Measurements from ENCODE around the gene MSH2.

Gene MSH2

DNA sequence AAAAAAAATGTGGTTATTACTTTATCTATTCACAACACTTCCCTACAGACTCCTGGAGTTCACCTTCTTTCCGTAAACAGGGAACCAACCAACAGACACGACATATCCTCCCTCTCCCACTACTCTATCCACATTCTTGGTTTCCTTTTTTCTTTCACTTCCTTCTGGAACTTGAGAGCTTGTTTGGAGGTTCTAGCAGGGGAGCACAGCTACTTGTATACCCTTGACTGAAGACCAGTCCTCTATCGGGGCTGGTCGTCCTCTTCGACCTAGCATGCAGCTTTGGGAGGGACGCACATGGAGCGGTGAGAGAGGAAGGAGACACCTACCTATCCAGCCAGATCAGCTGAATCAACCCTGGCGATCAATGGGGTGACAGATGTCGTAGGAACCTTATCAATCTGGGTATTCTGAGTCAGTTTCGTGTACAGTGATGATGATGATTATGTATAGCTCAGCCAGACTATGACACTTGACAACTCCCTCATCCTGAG, 43.5 kb upstream of the MSH2 start:
- TF ChIP-seq TAF1 (IDR thresholded peaks at IDR 0.05; ENCODE audit: borderline replicate concordance, insufficient read depth, low read length) (no peak), SIN3A (IDR thresholded peaks at IDR 0.05; ENCODE audit: borderline replicate concordance, insufficient read depth, low read length) (no peak), POLR2AphosphoS5 (IDR thresholded peaks at IDR 0.05; ENCODE audit: low read depth, low read length) (no peak), REST (IDR thresholded peaks at IDR 0.05; ENCODE audit: insufficient read depth in 1 of 2, low read depth in 2 of 2, low read length in 2 of 2) (no peak), FOXP2 (optimal IDR thresholded peaks at IDR 0.05; ENCODE audit: borderline replicate concordance, extremely low read depth, extremely low read length, insufficient read depth) (no peak)

GRCh38 chr2:47360283-47360682, 42.7 kb upstream of the MSH2 start:
- TF ChIP-seq TAF1 (IDR thresholded peaks at IDR 0.05; ENCODE audit: borderline replicate concordance, insufficient read depth, low read length): no peak

- no peak for TF ChIP-seq SIN3A (IDR thresholded peaks at IDR 0.05; ENCODE audit: borderline replicate concordance, insufficient read depth, low read length)
Measured at GRCh38 chr2:47360927-47361326, 42.0 kb upstream of the MSH2 start.

- TF ChIP-seq TAF1 (IDR thresholded peaks at IDR 0.05; ENCODE audit: borderline replicate concordance, insufficient read depth, low read length): no peak
- no peak for TF ChIP-seq REST (IDR thresholded peaks at IDR 0.05; ENCODE audit: insufficient read depth in 1 of 2, low read depth in 2 of 2, low read length in 2 of 2)
Measured at GRCh38 chr2:47373747-47374146, 29.2 kb upstream of the MSH2 start.

DNA sequence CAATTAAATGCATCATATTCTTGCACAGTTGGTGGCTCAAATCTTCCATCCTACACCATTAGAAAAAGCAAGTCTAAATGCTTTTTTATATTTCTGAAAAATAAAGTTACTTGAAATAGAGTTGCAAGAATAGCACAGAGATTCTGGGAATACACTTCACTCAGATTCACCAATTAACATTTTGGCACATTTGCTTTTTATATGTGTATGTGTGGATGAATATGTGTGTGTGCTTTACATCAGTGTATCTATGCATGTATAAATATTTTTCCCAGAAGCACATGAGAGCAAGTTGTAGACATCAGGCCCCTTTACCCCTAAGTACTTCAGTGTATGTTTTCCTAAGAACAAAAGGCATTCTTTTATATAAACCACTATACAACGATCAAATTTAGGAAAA, 27.6 kb upstream of the MSH2 start:
- TF ChIP-seq FOXP2 (optimal IDR thresholded peaks at IDR 0.05; ENCODE audit: borderline replicate concordance, extremely low read depth, extremely low read length, insufficient read depth) (no peak), TAF1 (IDR thresholded peaks at IDR 0.05; ENCODE audit: borderline replicate concordance, insufficient read depth, low read length) (no peak), SIN3A (IDR thresholded peaks at IDR 0.05; ENCODE audit: borderline replicate concordance, insufficient read depth, low read length) (no peak), REST (IDR thresholded peaks at IDR 0.05; ENCODE audit: insufficient read depth in 1 of 2, low read depth in 2 of 2, low read length in 2 of 2) (no peak), POLR2AphosphoS5 (IDR thresholded peaks at IDR 0.05; ENCODE audit: low read depth, low read length) (no peak)

- TF ChIP-seq SIN3A (IDR thresholded peaks at IDR 0.05; ENCODE audit: borderline replicate concordance, insufficient read depth, low read length) (no peak), FOXP2 (optimal IDR thresholded peaks at IDR 0.05; ENCODE audit: borderline replicate concordance, extremely low read depth, extremely low read length, insufficient read depth) (no peak), TAF1 (IDR thresholded peaks at IDR 0.05; ENCODE audit: borderline replicate concordance, insufficient read depth, low read length) (no peak), REST (IDR thresholded peaks at IDR 0.05; ENCODE audit: insufficient read depth in 1 of 2, low read depth in 2 of 2, low read length in 2 of 2) (no peak), POLR2AphosphoS5 (IDR thresholded peaks at IDR 0.05; ENCODE audit: low read depth, low read length) (no peak)
Measured at GRCh38 chr2:47379384-47379783, 23.6 kb upstream of the MSH2 start.

All from PFSK-1 (cell line).